GM19452 (cell line): ENCODE results near the gene FLNC.
A peak's percentile ranks its signal among the peaks of the same experiment; 100 is the strongest.

Experiments used
- ATAC-seq: cut with Tn5 transposase; IDR thresholded peaks from one replicate; pipeline ENCODE4 v1.9.1; 2021; ENCODE audit not compliant: unreplicated experiment

Gene FLNC

GRCh38 chr7:128862571-128863432 is 32.6 kb downstream of the FLNC start, which contains the start of gene ATP6V1F:
ATP6V1F (plus strand) TSS chr7:128862856; CDS start chr7:128862905, 49 bp downstream.
- ATAC-seq, result peak; percentile 82

- peak; percentile 48 for ATAC-seq
Observed at GRCh38 chr7:128863433-128863989, 33.3 kb downstream of the FLNC start.

GRCh38 chr7:128865303-128865702 is 35.1 kb downstream of the FLNC start:
- ATAC-seq, result no peak

GRCh38 chr7:128865996-128866877 is 36.0 kb downstream of the FLNC start:
- ATAC-seq, result no peak

GRCh38 chr7:128867241-128867640 is 37.0 kb downstream of the FLNC start:
- ATAC-seq, result no peak

GRCh38 chr7:128867842-128868623 is 37.8 kb downstream of the FLNC start:
- ATAC-seq, result no peak

GRCh38 chr7:128868624-128869137 is 38.5 kb downstream of the FLNC start:
- ATAC-seq, result no peak

GRCh38 chr7:128869138-128869943 is 39.1 kb downstream of the FLNC start:
- no peak for ATAC-seq

GRCh38 chr7:128869944-128870285 is 39.7 kb downstream of the FLNC start:
- ATAC-seq, result no peak

- ATAC-seq, result no peak
Observed at GRCh38 chr7:128871050-128871449, 40.8 kb downstream of the FLNC start.

GRCh38 chr7:128872394-128872824 is 42.2 kb downstream of the FLNC start:
- no peak for ATAC-seq

GRCh38 chr7:128873234-128873633 is 43.0 kb downstream of the FLNC start:
- ATAC-seq, result no peak

- ATAC-seq, result no peak
Observed at GRCh38 chr7:128874140-128875031, 44.2 kb downstream of the FLNC start.

- no peak for ATAC-seq
Observed at GRCh38 chr7:128875523-128875948, 45.3 kb downstream of the FLNC start.

- no peak for ATAC-seq
Observed at GRCh38 chr7:128876127-128876526, 45.9 kb downstream of the FLNC start.

GRCh38 chr7:128876586-128876977 is 46.4 kb downstream of the FLNC start:
- no peak for ATAC-seq

GRCh38 chr7:128876978-128877755 is 47.0 kb downstream of the FLNC start:
- no peak for ATAC-seq

- no peak for ATAC-seq
Observed at GRCh38 chr7:128877756-128878120, 47.5 kb downstream of the FLNC start.
